Esophagus muscularis mucosa (tissue), 3 donors: ENCODE data around the gene LCN15.
"Not testable (repeated sequence)": the region's sequence is repeated elsewhere in the genome, so short reads cannot be mapped to it uniquely, and the experiment has no call there.

Experiments used
- POLR2A ChIP-seq: fragments of 450-650 bp; IDR thresholded peaks from one replicate; pipeline ENCODE4 v1.6.1; 2017; ENCODE audit warnings: antibody characterized with exemption, moderate library complexity, mild to moderate bottlenecking, low read depth
- TF ChIP-seq, protein P1 (sequence below), 3 experiments: fragments of 200-600 bp in 2 of 3; fragments of 450-650 bp in 1 of 3; sonication (generic) in 2 of 3; IDR thresholded peaks; one replicate each; pipeline ENCODE4 v1.5.1; 2017 to 2019; ENCODE audit warnings: antibody characterized with exemption in 3 of 3, mild to moderate bottlenecking in 2 of 3, moderate library complexity in 1 of 3

DNA sequence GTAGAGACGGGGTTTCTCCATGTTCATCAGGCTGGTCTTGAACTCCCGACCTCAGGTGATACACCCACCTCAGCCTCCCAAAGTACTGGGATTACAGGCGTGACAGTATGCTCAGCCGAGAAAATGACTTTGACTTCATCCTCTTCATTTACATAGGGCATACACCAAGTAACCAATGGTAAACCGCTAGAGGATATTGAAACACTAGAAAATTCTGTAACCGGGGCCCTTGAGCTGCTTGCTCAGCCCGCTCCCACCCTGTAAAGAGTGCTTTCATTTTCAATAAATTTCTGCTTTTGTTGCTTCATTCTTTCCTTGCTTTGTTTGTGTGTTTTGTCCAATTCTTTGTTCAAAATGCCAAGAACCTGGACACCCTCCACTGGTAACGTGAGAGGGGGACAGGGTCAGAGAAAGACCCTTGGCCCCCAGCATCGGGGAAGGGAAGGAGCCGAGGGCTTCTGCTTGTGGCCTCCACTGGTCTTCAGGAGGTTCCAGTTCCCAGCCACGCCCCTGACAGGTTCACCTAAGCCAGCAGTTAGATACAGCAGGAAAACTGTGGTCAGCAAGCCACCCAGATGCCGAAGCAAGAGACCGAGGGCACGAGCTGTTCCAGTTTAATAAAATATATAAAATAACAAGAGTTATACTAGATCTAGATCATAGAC is 1.6 kb upstream of the LCN15 start:
- TF ChIP-seq, protein P1, sequence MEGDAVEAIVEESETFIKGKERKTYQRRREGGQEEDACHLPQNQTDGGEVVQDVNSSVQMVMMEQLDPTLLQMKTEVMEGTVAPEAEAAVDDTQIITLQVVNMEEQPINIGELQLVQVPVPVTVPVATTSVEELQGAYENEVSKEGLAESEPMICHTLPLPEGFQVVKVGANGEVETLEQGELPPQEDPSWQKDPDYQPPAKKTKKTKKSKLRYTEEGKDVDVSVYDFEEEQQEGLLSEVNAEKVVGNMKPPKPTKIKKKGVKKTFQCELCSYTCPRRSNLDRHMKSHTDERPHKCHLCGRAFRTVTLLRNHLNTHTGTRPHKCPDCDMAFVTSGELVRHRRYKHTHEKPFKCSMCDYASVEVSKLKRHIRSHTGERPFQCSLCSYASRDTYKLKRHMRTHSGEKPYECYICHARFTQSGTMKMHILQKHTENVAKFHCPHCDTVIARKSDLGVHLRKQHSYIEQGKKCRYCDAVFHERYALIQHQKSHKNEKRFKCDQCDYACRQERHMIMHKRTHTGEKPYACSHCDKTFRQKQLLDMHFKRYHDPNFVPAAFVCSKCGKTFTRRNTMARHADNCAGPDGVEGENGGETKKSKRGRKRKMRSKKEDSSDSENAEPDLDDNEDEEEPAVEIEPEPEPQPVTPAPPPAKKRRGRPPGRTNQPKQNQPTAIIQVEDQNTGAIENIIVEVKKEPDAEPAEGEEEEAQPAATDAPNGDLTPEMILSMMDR (IDR thresholded peaks at IDR 0.05), result not testable (repeated sequence)
- not testable (repeated sequence) for TF ChIP-seq POLR2A
